Suprapubic skin (tissue), 4 donors: ENCODE results near the gene TYW1.

ENCODE experiments used
- CTCF ChIP-seq, 2 donors: fragments of 200-600 bp in 1 of 2; fragments of 450-650 bp in 1 of 2; sonication (generic) in 1 of 2; IDR thresholded peaks; one replicate each; pipeline ENCODE4 v1.5.1; 2016 to 2019; ENCODE audit warnings: antibody characterized with exemption in 2 of 2, mild to moderate bottlenecking in 1 of 2, moderate library complexity in 1 of 2
- EP300 ChIP-seq: sonication (generic); formaldehyde crosslinking; IDR thresholded peaks from one replicate; pipeline ENCODE4 v1.6.1; 2017; ENCODE audit warnings: antibody characterized with exemption
- POLR2A ChIP-seq, 2 donors: fragments of 450-650 bp; IDR thresholded peaks; one replicate each; pipeline ENCODE4 v1.6.1; 2017; ENCODE audit warnings: antibody characterized with exemption in 2 of 2, mild to moderate bottlenecking in 2 of 2, moderate library complexity in 2 of 2
- POLR2AphosphoS5 ChIP-seq, 3 donors: sonication (generic); formaldehyde crosslinking; IDR thresholded peaks; one replicate each; pipeline ENCODE4 v1.6.1; 2017; ENCODE audit warnings: antibody characterized with exemption in 3 of 3

DNA sequence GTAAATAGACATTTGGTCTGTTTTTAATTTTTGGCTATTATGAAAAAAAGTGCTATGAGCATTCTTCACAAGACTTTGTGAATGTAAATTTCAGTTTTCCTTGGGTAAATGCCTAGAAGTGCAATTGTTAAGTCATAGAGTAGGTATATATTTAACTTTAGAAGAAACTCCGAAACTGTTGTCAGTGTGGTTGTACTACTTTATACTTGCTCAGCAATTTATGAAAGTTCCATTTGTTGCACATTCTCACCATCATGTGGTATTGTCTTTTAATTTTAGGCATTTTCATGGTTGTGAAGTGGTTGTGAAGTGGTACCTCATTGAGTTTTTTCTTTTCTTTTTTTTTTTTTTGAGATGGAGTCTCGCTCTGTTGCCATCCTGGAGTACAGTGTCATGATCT is 60.0 kb downstream of the TYW1 start:
- TF ChIP-seq POLR2AphosphoS5 (IDR thresholded peaks at IDR 0.05): no peak
- TF ChIP-seq CTCF (IDR thresholded peaks at IDR 0.05): no peak
- TF ChIP-seq EP300: no peak
- TF ChIP-seq POLR2A (IDR thresholded peaks at IDR 0.05): no peak
